GM21825 (cell line): ENCODE data around the gene IL36RN.

ENCODE experiments used
- ATAC-seq: cut with Tn5 transposase; IDR thresholded peaks from one replicate; pipeline ENCODE4 v1.9.1; 2021; ENCODE audit warnings: mild to moderate bottlenecking, moderate library complexity; ENCODE audit not compliant: unreplicated experiment

Gene IL36RN

GRCh38 chr2:113058998-113059960 lies at the start of gene IL36RN:
IL36RN (plus strand) TSS chr2:113059198; CDS start chr2:113059439, 241 bp downstream.
- ATAC-seq: no peak

GRCh38 chr2:113009622-113010021 lies 49.4 kb upstream of the IL36RN start:
- no peak for ATAC-seq

GRCh38 chr2:113010088-113010487 lies 48.9 kb upstream of the IL36RN start:
- ATAC-seq: no peak

- ATAC-seq: no peak
Observed at GRCh38 chr2:113011108-113011507, 47.9 kb upstream of the IL36RN start.

- ATAC-seq: no peak
Observed at GRCh38 chr2:113012436-113013335, 46.3 kb upstream of the IL36RN start.

DNA sequence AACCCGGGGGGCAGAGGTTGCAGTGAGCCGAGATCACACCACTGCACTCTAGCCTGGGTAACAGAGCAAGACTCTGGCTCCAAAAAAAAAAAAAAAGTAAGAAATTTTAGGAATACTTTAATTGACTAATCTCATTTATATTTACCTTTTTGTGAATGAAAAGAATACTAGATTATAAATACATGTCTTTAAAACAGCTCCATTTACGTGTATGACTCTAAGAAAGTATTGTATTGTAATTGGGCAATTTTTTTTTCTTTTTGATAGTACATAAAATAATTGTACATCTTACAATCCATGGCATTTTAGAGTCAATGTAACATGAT lies 45.7 kb upstream of the IL36RN start:
- ATAC-seq: no peak

GRCh38 chr2:113014067-113014466 lies 44.9 kb upstream of the IL36RN start:
- no peak for ATAC-seq

DNA sequence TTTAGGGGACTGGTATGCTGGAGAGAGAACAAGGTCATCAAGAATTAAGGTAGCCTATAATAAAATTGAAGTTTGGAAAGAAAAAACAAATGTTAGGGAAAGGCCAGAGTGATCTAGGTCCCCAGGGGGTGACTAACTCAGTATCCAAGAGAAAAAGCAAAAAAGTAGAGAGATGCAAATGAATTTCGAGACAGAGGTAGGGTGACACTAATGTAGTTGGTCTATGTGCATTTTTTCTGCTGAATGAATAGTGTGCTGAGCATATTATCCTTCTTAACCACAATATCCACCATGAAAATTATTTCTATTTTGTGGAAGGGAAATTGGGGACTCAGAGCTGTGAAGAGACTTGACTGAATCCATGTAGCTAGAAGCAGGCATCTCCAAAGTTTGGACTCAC lies 44.0 kb upstream of the IL36RN start:
- no peak for ATAC-seq

- ATAC-seq: no peak
Observed at GRCh38 chr2:113015655-113016054, 43.3 kb upstream of the IL36RN start.

- ATAC-seq: no peak
Observed at GRCh38 chr2:113018509-113018908, 40.5 kb upstream of the IL36RN start.

- no peak for ATAC-seq
Observed at GRCh38 chr2:113021312-113021711, 37.7 kb upstream of the IL36RN start.

DNA sequence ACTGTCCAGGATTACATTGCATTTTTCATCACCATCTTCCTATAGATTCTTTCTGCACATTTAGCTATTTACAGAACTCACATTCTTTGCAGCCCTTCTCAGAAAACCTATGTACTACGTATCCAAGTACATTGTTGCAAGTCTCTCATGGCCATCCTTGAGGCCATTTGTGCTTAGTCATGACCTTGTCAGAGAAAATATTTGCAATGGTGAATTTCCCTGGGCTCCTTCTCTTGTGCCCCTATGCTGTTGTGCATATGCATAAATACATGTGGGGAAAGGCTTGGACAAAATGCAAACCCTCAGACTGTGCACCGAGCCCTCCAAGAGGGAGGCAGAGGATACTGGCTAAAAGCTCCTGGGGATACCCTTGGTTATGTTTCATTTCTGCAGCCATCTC lies 34.2 kb upstream of the IL36RN start:
- ATAC-seq: no peak

DNA sequence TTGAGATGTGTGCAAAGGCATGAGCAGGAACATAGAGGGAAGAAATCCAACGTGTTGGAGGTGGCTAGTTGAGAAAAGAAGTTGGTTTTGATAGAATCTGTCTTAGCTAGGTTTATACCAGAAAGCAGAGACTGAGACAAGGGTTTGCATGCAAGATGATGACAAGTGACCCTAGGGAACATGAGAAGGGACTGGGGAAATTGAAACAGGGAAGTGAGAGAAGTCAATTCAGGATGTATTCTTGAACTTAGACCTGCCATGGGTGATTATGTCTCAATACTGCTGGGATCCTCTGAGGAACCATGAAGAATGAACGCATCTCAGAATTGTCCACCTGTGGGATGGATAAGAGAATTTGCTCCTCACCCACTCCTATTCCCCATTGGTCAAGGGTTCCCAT lies 33.3 kb upstream of the IL36RN start:
- ATAC-seq: no peak

DNA sequence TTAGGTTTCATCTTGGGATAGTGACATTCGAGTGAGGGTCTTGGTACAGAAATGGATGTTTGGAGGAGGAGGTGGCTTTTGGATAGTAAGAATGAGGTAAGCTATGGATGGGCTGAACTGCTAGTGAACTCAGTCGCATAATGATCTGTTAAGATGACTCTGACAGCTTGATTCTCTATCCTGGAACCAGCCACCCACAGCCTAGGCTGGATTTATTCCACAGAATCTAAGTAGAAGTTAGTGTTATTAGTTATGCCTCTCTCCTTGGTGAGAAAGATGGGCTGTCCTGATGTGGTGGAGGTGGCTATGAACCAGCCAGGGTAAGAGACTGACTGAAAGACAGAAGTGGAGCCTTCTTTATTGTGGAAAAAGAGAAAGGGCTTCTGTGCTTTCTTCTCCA lies 31.3 kb upstream of the IL36RN start:
- ATAC-seq: no peak

GRCh38 chr2:113028112-113028511 lies 30.9 kb upstream of the IL36RN start:
- no peak for ATAC-seq

DNA sequence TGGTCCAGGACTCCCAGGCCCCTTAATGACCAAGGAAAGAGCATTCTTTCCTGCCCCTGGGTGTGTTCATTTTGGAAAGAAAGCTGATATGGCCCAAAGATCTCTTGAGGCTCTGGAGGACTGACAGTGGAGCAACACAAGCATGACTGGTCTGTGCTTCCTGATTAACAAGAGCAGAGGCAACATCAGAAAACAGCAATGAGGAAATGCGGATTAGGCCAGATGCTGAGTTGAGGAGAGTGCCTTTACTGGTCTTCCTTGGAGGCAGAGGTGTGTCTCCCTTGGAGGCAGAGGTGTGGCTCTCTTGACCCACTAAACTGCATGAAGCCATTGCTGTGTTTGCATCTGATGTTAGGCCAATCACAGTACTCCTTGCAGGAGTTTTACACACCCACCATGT lies 26.3 kb upstream of the IL36RN start:
- ATAC-seq: no peak

DNA sequence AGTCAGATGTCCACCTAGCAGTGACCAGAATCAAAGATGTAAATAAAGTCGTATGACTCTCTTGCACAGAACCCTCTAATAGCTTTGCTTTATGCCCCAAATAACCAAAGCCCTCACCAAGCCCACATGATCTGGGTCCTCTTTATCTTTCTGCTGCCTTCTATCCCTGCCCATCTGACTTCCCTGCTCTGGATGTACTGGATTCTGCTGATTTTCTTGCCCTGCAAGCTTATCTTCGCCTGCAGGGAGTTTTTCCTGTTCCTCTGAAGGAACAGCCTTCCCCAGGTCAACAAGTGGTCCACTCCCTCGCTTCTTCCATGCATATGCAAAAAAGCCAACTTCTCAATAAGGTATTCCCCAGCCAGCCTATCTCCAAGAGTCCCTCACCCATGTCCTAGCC lies 25.0 kb upstream of the IL36RN start:
- no peak for ATAC-seq

DNA sequence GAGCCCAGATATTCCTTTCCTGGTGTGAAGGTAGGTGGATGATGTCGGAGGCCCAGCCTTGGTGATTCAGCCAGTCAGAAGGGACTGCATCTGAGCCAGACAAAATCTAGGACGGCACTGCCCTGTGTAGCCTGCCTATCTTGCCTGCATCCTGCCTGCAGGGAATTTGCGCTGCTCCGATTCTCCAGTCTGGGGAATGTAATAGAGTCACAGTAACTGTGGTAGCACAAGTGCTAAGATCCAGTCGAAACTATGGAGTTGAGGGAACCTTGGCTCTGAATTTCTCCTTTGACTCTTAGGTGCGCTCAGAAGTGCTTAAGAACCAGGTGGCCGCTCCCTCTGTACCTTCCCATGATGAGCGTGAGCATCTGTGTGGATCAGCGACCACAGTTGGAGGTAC lies 22.2 kb upstream of the IL36RN start:
- ATAC-seq: no peak

GRCh38 chr2:113038291-113038690 lies 20.7 kb upstream of the IL36RN start:
- no peak for ATAC-seq

GRCh38 chr2:113039158-113039557 lies 19.8 kb upstream of the IL36RN start:
- no peak for ATAC-seq

DNA sequence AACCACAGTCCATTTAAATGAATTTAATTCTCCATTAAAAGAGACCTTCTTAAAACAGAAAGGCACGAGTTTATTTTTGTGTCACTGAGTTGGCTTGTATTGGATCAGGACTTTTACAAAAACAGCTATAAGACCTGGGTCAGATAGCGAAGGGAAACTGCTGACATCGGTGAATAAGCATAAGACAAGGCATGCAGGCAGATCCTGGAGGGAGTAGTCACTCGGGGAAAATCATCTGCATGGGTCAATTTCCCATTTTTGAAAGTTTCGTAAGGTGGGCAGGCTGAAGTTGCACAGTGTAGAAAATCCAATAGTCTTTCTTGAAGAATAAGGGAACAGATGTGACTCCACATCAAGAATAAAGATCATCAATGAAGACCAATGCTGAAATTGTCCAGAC lies 19.3 kb upstream of the IL36RN start:
- ATAC-seq: no peak

DNA sequence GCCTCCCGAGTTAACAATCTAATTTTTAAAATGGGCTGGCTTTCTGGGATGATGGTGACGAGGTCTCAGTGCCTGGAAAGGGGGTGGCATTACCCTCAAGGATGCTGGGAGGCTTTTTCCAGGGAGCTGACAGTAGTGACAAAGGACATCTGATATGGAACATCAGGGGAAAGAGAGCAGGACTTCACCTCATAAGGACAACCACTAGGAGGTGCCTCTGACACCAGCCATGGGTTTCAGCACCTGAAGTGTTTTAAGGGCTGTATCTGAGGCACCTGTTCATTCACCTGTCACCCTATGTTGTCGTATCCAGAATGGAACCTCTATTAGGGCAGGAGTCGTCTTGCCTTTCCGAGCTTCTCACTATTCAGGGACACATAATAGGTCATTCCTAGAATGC lies 17.1 kb upstream of the IL36RN start:
- ATAC-seq: no peak
